GM08714 (cell line): ENCODE results near the gene SPAM1.
"Not testable (repeated sequence)": the region's sequence is repeated elsewhere in the genome, so short reads cannot be mapped to it uniquely, and the experiment has no call there.

Experiments
- H3K4me3 ChIP-seq: fragments of 200-500 bp; sonication (Bioruptor generic); 2 replicates; pipeline ENCODE4 v1.5.1; 2014; ENCODE audit warnings: mild to moderate bottlenecking, low read length, inconsistent platforms
- ZNF274 ChIP-seq: IDR thresholded peaks from 2 replicates; pipeline ENCODE4 v1.6.1; 2012; ENCODE audit warnings: mild to moderate bottlenecking, low read depth, low read length

SPAM1 gene

DNA sequence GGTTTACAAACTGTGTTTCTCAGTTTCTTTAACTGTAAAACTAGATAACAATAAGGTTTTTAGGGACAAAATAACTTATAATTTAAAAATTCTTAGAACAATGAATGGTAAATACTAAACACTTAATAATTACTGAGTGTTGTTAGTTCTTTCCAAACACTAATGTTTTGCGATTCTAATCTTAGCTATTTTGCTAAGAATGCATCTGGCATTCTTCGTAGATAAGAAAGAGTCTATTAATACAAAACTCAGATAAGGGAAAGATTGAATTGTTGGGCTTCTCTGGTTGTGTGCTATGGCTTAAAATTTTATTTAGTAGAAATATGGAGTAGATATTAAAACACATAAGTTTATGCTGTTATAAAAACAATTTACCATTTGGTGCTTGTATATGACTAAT, 62.4 kb downstream of the SPAM1 start:
- no peak for TF ChIP-seq ZNF274
- H3K4me3 ChIP-seq = no peak overlapping the region

DNA sequence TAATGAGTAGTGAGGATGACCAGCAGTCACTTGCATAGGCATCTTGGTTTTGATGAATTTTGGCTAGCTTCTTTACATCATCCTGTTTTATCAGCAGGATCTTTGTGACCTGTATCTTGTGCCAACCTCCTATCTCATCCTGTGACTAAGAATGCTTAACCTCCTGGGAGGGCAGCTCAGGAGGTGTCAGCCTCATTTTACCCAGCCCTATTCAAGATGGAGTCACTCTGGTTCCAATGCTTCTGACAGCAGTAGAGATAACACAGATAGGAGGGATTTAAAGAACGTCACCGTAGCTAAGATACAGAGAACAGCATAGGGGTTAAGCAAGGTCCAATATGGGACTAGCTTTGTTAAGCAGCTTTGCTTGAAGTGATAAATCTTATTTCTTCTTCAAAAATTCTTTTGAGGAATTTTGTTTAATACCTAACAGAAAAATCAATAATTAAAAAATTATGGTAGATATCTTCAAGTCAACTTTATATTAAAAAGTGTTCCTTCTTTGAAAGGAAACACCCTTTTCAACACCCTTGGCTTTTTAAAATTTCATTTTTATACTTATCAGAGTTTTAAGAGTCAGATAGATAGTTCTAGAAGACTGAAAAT, 68.0 kb downstream of the SPAM1 start:
- TF ChIP-seq ZNF274 = no peak
- no peak overlapping the region for H3K4me3 ChIP-seq

DNA sequence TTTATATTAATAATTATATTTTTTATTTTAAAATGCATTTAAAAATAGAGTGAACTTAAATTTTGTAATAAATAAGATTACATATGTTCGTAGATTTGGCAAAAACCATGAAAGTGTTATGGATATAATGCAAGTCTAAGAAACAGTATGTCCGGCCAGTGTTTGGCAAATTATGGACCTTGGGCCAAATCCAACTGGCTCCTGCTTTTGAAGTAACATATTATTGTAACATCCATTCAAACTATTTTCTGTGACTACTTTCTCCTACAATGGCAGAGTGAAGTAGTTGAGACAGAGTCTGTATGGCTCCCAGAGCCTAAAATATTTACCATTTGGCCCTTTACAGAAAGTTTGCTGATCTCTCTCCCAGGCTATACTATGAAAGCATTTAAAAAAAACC, 69.0 kb downstream of the SPAM1 start:
- no peak for TF ChIP-seq ZNF274

DNA sequence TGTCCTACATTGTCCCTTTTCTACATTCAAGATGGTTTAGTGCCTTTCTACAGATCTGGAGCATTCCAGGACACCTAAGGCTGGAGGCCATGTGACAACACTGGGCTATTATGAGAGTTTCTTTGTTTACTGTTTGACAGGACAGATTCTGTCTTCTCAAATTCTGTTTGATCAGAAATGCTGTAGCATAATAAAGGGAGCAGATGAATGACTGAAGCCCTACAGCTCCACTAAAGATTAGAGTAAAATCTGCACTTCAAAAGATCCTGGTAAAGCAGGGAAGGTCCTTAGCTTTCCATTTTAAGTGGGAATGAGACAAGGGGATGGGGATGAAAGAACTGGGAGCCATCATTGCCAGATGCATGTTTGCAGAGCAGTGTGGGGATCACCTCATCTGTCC, 69.4 kb downstream of the SPAM1 start:
- TF ChIP-seq ZNF274 = no peak
- no peak overlapping the region for H3K4me3 ChIP-seq

More for the DNA sequence above, 69.0 kb downstream of the SPAM1 start:
- no peak overlapping the region for H3K4me3 ChIP-seq

DNA sequence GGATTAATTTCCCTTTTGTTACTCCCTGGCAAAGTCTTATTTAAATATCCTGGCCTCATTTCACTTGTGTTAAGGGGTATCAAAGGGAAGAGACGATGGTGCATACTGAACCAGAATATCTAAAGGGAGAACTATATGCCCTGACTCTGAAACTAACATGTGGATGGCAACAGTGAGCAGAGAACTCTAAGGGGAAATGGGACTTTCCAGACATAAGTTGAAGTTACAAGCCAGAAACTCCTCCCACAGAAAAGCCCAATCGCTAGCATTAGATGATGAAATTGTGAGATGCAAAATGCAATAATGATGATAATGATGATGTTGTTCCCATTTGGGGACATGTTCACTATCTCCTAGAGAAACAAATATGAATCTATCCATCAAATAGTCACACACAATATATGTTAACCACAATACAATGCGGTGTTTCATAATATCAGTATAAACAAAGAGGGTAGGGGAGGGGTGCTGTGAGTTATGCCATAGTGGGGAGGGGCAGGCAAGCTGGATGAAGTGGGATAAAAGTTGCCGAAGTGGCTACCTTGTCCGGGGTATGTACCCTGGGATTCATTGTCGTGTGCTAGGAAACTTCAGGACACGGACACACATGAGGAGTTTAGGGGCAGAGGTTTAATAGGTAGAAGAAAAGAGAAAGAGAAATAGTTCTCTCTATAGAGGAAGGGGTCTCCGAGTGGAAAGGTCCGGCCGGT, 70.7 kb downstream of the SPAM1 start:
- H3K4me3 ChIP-seq = no peak overlapping the region
- no peak for TF ChIP-seq ZNF274

DNA sequence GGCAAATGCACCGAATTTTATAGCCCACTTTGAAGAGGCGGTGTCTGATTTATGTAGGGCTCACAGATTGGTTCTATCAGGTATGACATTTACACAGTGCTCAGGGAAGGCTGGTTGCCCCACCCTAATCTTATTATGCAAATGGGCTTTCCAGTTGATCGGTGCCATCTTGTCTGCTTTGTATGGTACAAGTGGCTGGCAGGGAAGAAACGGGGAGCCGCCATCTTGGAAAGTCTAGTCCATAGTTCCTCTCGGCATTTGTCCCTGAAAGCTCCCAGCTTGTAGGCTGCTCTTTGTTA, 71.2 kb downstream of the SPAM1 start:
- TF ChIP-seq ZNF274 = no peak
- H3K4me3 ChIP-seq = no peak overlapping the region

DNA sequence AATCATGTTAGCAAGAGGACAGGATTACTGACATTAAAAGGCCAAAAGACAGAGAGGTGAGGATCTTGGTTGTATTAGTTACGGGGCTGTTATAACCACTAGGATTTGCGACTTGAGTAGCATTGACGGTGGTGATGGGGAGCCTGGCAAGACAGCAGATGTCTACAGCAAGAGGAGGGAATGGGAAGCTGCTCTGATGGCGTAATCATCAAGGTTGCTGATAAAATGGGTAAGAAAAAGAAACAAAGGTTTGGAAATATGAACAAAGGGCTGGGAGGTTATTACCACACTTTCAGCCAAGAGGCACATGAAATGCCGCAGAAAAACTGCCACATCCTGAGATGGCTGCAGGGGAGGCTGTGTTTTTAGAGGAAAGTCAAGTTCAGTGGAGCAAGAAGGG, 73.9 kb downstream of the SPAM1 start:
- no peak for TF ChIP-seq ZNF274
- H3K4me3 ChIP-seq = no peak overlapping the region

DNA sequence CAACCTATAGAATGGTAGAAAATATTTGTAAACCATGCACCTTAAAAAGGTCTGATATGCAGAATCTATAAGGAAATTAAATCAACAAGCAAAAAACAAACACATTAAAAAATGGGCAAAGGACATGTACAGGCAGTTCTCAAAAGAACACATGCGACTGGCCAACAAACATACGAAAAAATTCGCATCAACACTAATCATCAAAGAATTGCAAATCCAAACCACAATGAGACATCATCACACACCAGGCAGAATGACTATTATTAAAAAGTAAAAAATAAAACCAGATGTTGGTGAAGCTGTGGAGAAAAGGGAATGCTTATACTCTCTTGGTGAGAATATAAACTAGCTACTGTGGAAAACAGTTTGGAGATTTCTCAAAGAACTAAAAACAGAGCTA, 74.7 kb downstream of the SPAM1 start:
- no peak overlapping the region for H3K4me3 ChIP-seq
- TF ChIP-seq ZNF274 = no peak

DNA sequence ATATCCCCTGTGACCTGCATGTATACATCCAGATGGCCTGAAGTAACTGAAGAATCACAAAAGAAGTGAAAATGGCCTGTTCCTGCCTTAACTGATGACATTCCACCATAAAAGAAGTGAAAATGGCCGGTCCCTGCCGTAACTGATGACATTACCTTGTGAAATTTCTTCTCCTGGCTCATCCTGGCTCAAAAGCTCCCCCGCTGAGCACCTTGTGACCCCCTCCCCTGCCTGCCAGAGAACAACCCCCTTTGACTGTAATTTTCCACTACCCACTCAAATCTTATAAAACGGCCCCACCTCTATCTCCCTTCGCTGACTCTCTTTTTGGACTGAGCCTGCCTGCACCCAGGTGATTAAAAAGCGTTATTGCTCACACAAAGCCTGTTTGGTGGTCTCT, 83.3 kb downstream of the SPAM1 start:
- H3K4me3 ChIP-seq = not testable (repeated sequence)

DNA sequence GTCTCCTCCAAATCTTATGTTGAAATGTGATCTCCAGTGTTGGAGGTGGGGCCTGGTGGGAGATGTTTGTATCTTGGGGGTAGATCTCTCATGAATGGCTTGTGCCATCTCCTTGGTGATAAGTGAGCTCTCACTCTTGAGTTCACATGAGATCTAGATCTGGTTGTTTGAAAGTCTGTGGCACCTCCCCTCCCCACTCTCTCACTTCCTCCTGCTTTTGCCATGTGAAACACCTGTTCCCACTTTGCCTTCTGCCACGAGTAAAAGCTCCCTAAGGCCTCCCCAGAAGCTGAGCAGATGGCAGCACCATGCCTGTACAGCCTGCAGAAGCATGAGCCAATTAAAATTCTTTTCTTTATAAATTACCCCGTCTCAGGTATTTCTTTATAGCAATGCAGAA, 84.3 kb downstream of the SPAM1 start:
- no peak overlapping the region for H3K4me3 ChIP-seq
- TF ChIP-seq ZNF274 = no peak
